K562 (cell line): Measurements from ENCODE around the gene TRIM44. TPM values are rescaled to one million over a fixed set of nuclear protein-coding genes. Genes with fewer than 3 reads are reported as not detected.

Source experiments
- ATAC-seq: fragments of 200-7000 bp; cut with Tn5 transposase; 3 replicates; pipeline ENCODE4 v1.9.1; 2020; ENCODE audit warnings: moderate library complexity
- BruUV-seq: library from RNA; stranded (reverse); fragments of 400-500 nt; replicated peaks from 2 replicates; lab custom pipeline; 2021; lab: Mats Ljungman, UMichigan
- CTCF ChIA-PET: fragments of 300-600 bp; formaldehyde crosslinking; extraction: SDS; loops from one replicate; lab custom pipeline; 2021; ENCODE audit warnings: low intra/inter-chr PET ratio; lab: Yijun Ruan, JAX
- POLR2A ChIA-PET: fragments of 300-600, 350-650 bp; sonication (Branson Sonifier 250); formaldehyde crosslinking; extraction: SDS; loops from one replicate; lab custom pipeline; 2021; ENCODE audit warnings: antibody characterized with exemption, inconsistent platforms; lab: Yijun Ruan, JAX
- DNase-seq, 4 experiments: peaks; one replicate each; pipeline versions ENCODE4 v3.0.0 to v3.0.0-alpha.2; 2011 to 2018; ENCODE audit warnings: low spot score in 3 of 4, mixed read lengths in 3 of 4; ENCODE audit errors: extremely low read depth in 1 of 4
- FAIRE-seq: peaks from 2 replicates; lab custom pipeline; 2011; peaks lifted over from hg19 to GRCh38; lab: Jason Lieb, UNC
- H2AFZ ChIP-seq: 2 replicates; pipeline ENCODE4 v1.6.0; 2011; ENCODE audit warnings: low read depth, low read length, control low read depth, inconsistent platforms
- H3K27ac ChIP-seq: fragments of 200-600 bp; 3 replicates; pipeline ENCODE4 v1.8.0; 2011; ENCODE audit warnings: low read depth, mild to moderate bottlenecking, control low read depth, inconsistent platforms, low read length, moderate library complexity, mixed read lengths; ENCODE audit errors: extremely low read depth
- H3K27me3 ChIP-seq, 2 experiments: fragments of 300-600 bp in 1 of 2; 2 replicates in 1 of 2; 3 replicates in 1 of 2; pipeline versions ENCODE4 v1.6.0 to v1.8.0; 2011; ENCODE audit warnings: inconsistent platforms in 2 of 2, low read length in 2 of 2, mild to moderate bottlenecking in 1 of 2, mixed read lengths in 1 of 2, moderate library complexity in 1 of 2; ENCODE audit not compliant: control insufficient read depth in 2 of 2, insufficient read depth in 2 of 2
- H3K36me3 ChIP-seq: fragments of 300-600 bp; 3 replicates; pipeline ENCODE4 v1.8.0; 2011; ENCODE audit warnings: mild to moderate bottlenecking, low read length, inconsistent platforms; ENCODE audit not compliant: control insufficient read depth, insufficient read depth
- H3K4me1 ChIP-seq, 2 experiments: fragments of 200-600 bp in 1 of 2; replicated peaks in 1 of 2; 2 replicates in 1 of 2; 3 replicates in 1 of 2; pipeline versions ENCODE4 v1.5.1 to v1.8.0; 2011; ENCODE audit warnings: inconsistent platforms in 2 of 2, low read length in 2 of 2, mild to moderate bottlenecking in 1 of 2, mixed read lengths in 1 of 2, moderate library complexity in 1 of 2; ENCODE audit not compliant: control insufficient read depth in 2 of 2, insufficient read depth in 2 of 2
- H3K4me2 ChIP-seq: 2 replicates; pipeline ENCODE4 v1.6.1; 2011; ENCODE audit warnings: low read length, control low read depth, inconsistent platforms, mixed read lengths; ENCODE audit not compliant: insufficient read depth
- H3K4me3 ChIP-seq: fragments of 200-600 bp; sonication (generic), shearing (Covaris generic); 2 replicates; pipeline ENCODE4 v1.5.1; 2016; ENCODE audit warnings: control low read depth, inconsistent platforms
- H3K79me2 ChIP-seq: fragments of 200-600 bp; 3 replicates; pipeline ENCODE4 v1.8.0; 2011; ENCODE audit warnings: low read length, inconsistent platforms; ENCODE audit not compliant: control insufficient read depth, insufficient read depth
- H3K9ac ChIP-seq, 2 experiments: 2 replicates each; pipeline versions ENCODE4 v1.6.0 to v1.6.1; 2011; ENCODE audit warnings: low read depth in 2 of 2, low read length in 2 of 2, control low read depth in 1 of 2, inconsistent platforms in 1 of 2, mild to moderate bottlenecking in 1 of 2, mixed read lengths in 1 of 2; ENCODE audit not compliant: insufficient read depth in 1 of 2
- H3K9me1 ChIP-seq: one replicate; pipeline ENCODE4 v1.6.0; 2011; ENCODE audit warnings: inconsistent platforms, mild to moderate bottlenecking, low read length, moderate library complexity; ENCODE audit not compliant: control insufficient read depth, insufficient read depth
- H3K9me3 ChIP-seq: replicated peaks from 2 replicates; pipeline ENCODE4 v1.5.1; 2011; ENCODE audit warnings: low read depth, low read length, inconsistent platforms; ENCODE audit not compliant: control insufficient read depth, insufficient read depth
- H4K20me1 ChIP-seq: replicated peaks from 2 replicates; pipeline ENCODE4 v1.6.1; 2011; ENCODE audit warnings: low read length, inconsistent platforms, mixed read lengths; ENCODE audit not compliant: control insufficient read depth, insufficient read depth
- CC2D1A ChIP-seq: fragments of 450-650 bp; IDR thresholded peaks from 2 replicates; pipeline ENCODE4 v1.6.1; 2017; ENCODE audit warnings: mild to moderate bottlenecking
- E4F1 ChIP-seq: fragments of 250-450 bp; sonication (Bioruptor Pico); IDR thresholded peaks from 2 replicates; pipeline ENCODE4 v1.5.0; 2021; ENCODE audit warnings: mild to moderate bottlenecking, borderline replicate concordance
- GTF2B ChIP-seq: IDR thresholded peaks from 2 replicates; pipeline ENCODE4 v1.6.1; 2011; ENCODE audit not compliant: insufficient read length; ENCODE audit errors: extremely low read depth
- PCBP2 ChIP-seq: fragments of 200-400 bp; formaldehyde crosslinking; IDR thresholded peaks from 2 replicates; pipeline ENCODE4 v1.6.1; 2018; ENCODE audit warnings: low read length, low read depth, mild to moderate bottlenecking, moderate library complexity; ENCODE audit not compliant: poor library complexity, severe bottlenecking
- RBM34 ChIP-seq: fragments of 200-400 bp; formaldehyde crosslinking; IDR thresholded peaks from 2 replicates; pipeline ENCODE4 v1.6.1; 2018; ENCODE audit warnings: low read length, borderline replicate concordance; ENCODE audit not compliant: insufficient read depth
- ZMIZ1 ChIP-seq, 2 experiments: fragments of 150-350 bp in 1 of 2; IDR thresholded peaks; 2 replicates each; pipeline ENCODE4 v1.6.1; 2012 to 2016; ENCODE audit warnings: low read depth in 2 of 2, low read length in 2 of 2, mild to moderate bottlenecking in 1 of 2, moderate library complexity in 1 of 2
- ZNF121 ChIP-seq: sonication (generic); formaldehyde crosslinking; conservative IDR thresholded peaks from 2 replicates; pipeline ENCODE4 v1.8.0; 2022; ENCODE audit warnings: missing genetic modification reagents
- ZNF384 ChIP-seq: IDR thresholded peaks from 2 replicates; pipeline ENCODE4 v1.6.1; 2012; ENCODE audit warnings: low read depth, low read length, improper control_type of control experiment
- ZNF395 ChIP-seq: fragments of 200-800 bp; sonication (Bioruptor generic); IDR thresholded peaks from 2 replicates; pipeline ENCODE4 v1.6.1; 2017; ENCODE audit warnings: missing genetic modification characterization, missing compliant biosample characterization
- WGBS: fragments of 100-300 bp; shearing (Covaris generic); methylation state at CpG from one replicate; pipeline ENCODE4 v1.1.6; 2016; ENCODE audit warnings: low coverage, mixed read lengths; ENCODE audit not compliant: insufficient coverage; ENCODE audit errors: missing lambda C conversion rate; 5-methylcytosine and 5-hydroxymethylcytosine counted together
- in situ Hi-C: fragments of 300-500 bp; cut with MboI; formaldehyde crosslinking; loops from 4 replicates; pipeline ENCODE4 v1.15.0; 2018; ENCODE audit warnings: inconsistent platforms, mixed read lengths
- intact Hi-C: fragments of 100-400 bp; cut with micrococcal nuclease; formaldehyde crosslinking; loops from 2 replicates; pipeline ENCODE4 v1.14.2; 2022
- polyA plus RNA-seq, 8 experiments: library from polyadenylated mRNA; depleted of rRNA in 4 of 8; stranded (reverse) in 5 of 8; unstranded in 3 of 8; fragments of >200 nt; fragmentation: Nextera tagmentation in 2 of 8; fragmentation: Illumina TruSeq in 1 of 8; extraction: Ambion mirVana in 2 of 8; extraction: Trizol in 1 of 8; gene quantifications; 2 replicates each; pipeline versions ENCODE4 v1.2.1 to v1.2.3, GENCODE V29; 2011 to 2014; ENCODE audit warnings: inconsistent platforms in 1 of 8, missing spikeins in 1 of 8
- total RNA-seq, 7 experiments: library from RNA; depleted of rRNA in 6 of 7; stranded (reverse); fragments of >200 nt in 6 of 7; fragmentation: Illumina TruSeq in 2 of 7; extraction: Trizol in 2 of 7; gene quantifications; 2 replicates each; pipeline versions ENCODE4 v1.2.1 to v1.2.3, GENCODE V29; 2011 to 2021; ENCODE audit warnings: low replicate concordance in 1 of 7

Gene TRIM44
- total and polyA plus RNA-seq, 9 of the 15 experiments (the other 6 are each of a cell fraction or from before 2014, with no cell fraction given) = 8.3 to 105 (median 37.2) TPM

- BruUV-seq = no TSS peak
- no peak for TF ChIP-seq ZNF384
- TF ChIP-seq ZNF121 = no peak
- TF ChIP-seq CC2D1A = no peak
- no peak for TF ChIP-seq RBM34
- TF ChIP-seq GTF2B = no peak
- TF ChIP-seq ZNF395 = no peak
- TF ChIP-seq E4F1 (CRISPR knock-in tag) = no peak
- no peak for TF ChIP-seq ZMIZ1 (IDR thresholded peaks at IDR 0.05; ENCODE audit: low read depth in 2 of 2, low read length in 2 of 2)
- no peak for TF ChIP-seq PCBP2
Observed at GRCh38 chr11:35815556-35816315, 153.2 kb downstream of the TRIM44 start.

More at GRCh38 chr11:35815556-35816315, 153.2 kb downstream of the TRIM44 start:
- no peak for FAIRE-seq
- Histone ChIP-seq H4K20me1 (no peaks in the 10 kb centered on the region), H3K79me2 (no peaks in the 10 kb centered on the region), H3K9ac (no peak overlapping the region), H2AFZ (no peak overlapping the region), H3K27ac (no peak overlapping the region), H3K4me3 (no peak overlapping the region), H3K36me3 (peaks cover 5% of the 10 kb centered on the region; the same call in 1 of the 3 replicates), H3K27me3 (no peaks in the 10 kb centered on the region), H3K4me1 (no peaks in the 10 kb centered on the region), H3K4me2 (no peak overlapping the region), H3K9me3 (no peaks in the 10 kb centered on the region), H3K9me1 (no peaks in the 10 kb centered on the region)
- in situ Hi-C loops = no loop called here
- WGBS = 94% methylated on average over 5 of the region's 5 CpGs
- DNase-seq = no peak
- intact Hi-C loops = no loop called here
- ChIA-PET POLR2A (interaction anchor here (1.2 kb wide), 1 partner anchor 16 kb away, joined by 3 read pairs; no protein-coding TSS in a partner anchor), CTCF (no interaction called here)
- ATAC-seq = no peak
